Activated T-helper 1 cell treated with anti-CD3 and anti-CD28 coated beads, Interleukin-12 subunit alpha, Interleukin-12 subunit beta, Interleukin-2, Interleukin-4 antibody, amounts not matched to agents 30 ng/mL and 10 ng/mL and 1 ng/mL, durations not matched to agents 14 hours and 24 hours and 36 hours (primary cell): ENCODE results near the gene UBE2V1. TPM values are rescaled to one million over a fixed set of nuclear protein-coding genes. Genes with fewer than 3 reads are reported as not detected.
"Not testable (repeated sequence)": the region's sequence is repeated elsewhere in the genome, so short reads cannot be mapped to it uniquely, and the experiment has no call there.

Experiments
- DNase-seq: peaks from one replicate; pipeline ENCODE4 v3.0.0; 2021; ENCODE audit warnings: low spot score
- H3K27ac Mint-ChIP-seq: one replicate; pipeline ENCODE4 v1.8.0; 2021; ENCODE audit warnings: mild to moderate bottlenecking, mixed read lengths
- H3K27me3 Mint-ChIP-seq: one replicate; pipeline ENCODE4 v1.8.0; 2022; ENCODE audit warnings: mild to moderate bottlenecking, moderate library complexity, mixed read lengths; ENCODE audit not compliant: insufficient read depth
- H3K36me3 Mint-ChIP-seq: one replicate; pipeline ENCODE4 v1.8.0; 2021; ENCODE audit warnings: low read depth, mixed read lengths
- H3K4me1 Mint-ChIP-seq: one replicate; pipeline ENCODE4 v1.8.0; 2021; ENCODE audit warnings: low read depth, mixed read lengths
- H3K4me3 Mint-ChIP-seq: one replicate; pipeline ENCODE4 v1.8.0; 2021; ENCODE audit warnings: mild to moderate bottlenecking, moderate library complexity, mixed read lengths
- H3K9me3 Mint-ChIP-seq: one replicate; pipeline ENCODE4 v1.8.0; 2021; ENCODE audit warnings: mixed read lengths
- intact Hi-C: fragments of 100-400 bp; cut with micrococcal nuclease; formaldehyde crosslinking; loops from one replicate; pipeline ENCODE4 v1.15.1; 2024
- total RNA-seq: library from RNA; stranded (reverse); gene quantifications from 2 replicates; pipeline ENCODE4 v1.2.3, GENCODE V29; 2022

UBE2V1 gene
- total RNA-seq, 1 donor from 2014 or later: 170 TPM

- H3K27me3 Mint-ChIP-seq: no peaks in the 10 kb centered on the region
- H3K27ac Mint-ChIP-seq: no peak overlapping the region
- H3K4me3 Mint-ChIP-seq: no peak overlapping the region
- intact Hi-C loops: no loop called here
- no peaks in the 10 kb centered on the region for H3K9me3 Mint-ChIP-seq
- peaks cover 20% of the 10 kb centered on the region for H3K36me3 Mint-ChIP-seq
- peaks cover 62% of the 10 kb centered on the region for H3K4me1 Mint-ChIP-seq
- no peak for DNase-seq
Measured at GRCh38 chr20:50107086-50107660, 5.8 kb downstream of the UBE2V1 start.

GRCh38 chr20:50106669-50107068 lies 6.3 kb downstream of the UBE2V1 start:
- H3K27ac Mint-ChIP-seq, H3K27me3 Mint-ChIP-seq, intact Hi-C loops, H3K4me3 Mint-ChIP-seq, DNase-seq, H3K9me3 Mint-ChIP-seq: not testable (repeated sequence)
- peaks cover 57% of the 10 kb centered on the region for H3K4me1 Mint-ChIP-seq
- peaks cover 21% of the 10 kb centered on the region for H3K36me3 Mint-ChIP-seq

GRCh38 chr20:50103464-50104107 lies 9.4 kb downstream of the UBE2V1 start:
- Mint-ChIP-seq H3K27ac (peak overlapping the region; percentile 48), H3K4me1 (peaks cover 45% of the 10 kb centered on the region)
- not testable (repeated sequence) for DNase-seq

GRCh38 chr20:50102551-50102950 lies 10.4 kb downstream of the UBE2V1 start:
- H3K27ac Mint-ChIP-seq, H3K9me3 Mint-ChIP-seq, H3K4me3 Mint-ChIP-seq, intact Hi-C loops, DNase-seq, H3K27me3 Mint-ChIP-seq: not testable (repeated sequence)
- H3K36me3 Mint-ChIP-seq: peaks cover 15% of the 10 kb centered on the region
- peaks cover 35% of the 10 kb centered on the region for H3K4me1 Mint-ChIP-seq

More at GRCh38 chr20:50103464-50104107, 9.4 kb downstream of the UBE2V1 start:
- peaks cover 16% of the 10 kb centered on the region for H3K36me3 Mint-ChIP-seq
- H3K27me3 Mint-ChIP-seq, H3K9me3 Mint-ChIP-seq, H3K4me3 Mint-ChIP-seq, intact Hi-C loops: not testable (repeated sequence)

GRCh38 chr20:50101887-50102286 lies 11.1 kb downstream of the UBE2V1 start:
- H3K27me3 Mint-ChIP-seq: no peaks in the 10 kb centered on the region
- H3K36me3 Mint-ChIP-seq: peaks cover 16% of the 10 kb centered on the region
- DNase-seq: no peak
- H3K9me3 Mint-ChIP-seq: no peaks in the 10 kb centered on the region
- H3K27ac Mint-ChIP-seq: no peak overlapping the region
- peaks cover 29% of the 10 kb centered on the region for H3K4me1 Mint-ChIP-seq
- H3K4me3 Mint-ChIP-seq: no peak overlapping the region
- intact Hi-C loops: no loop called here

- H3K27ac Mint-ChIP-seq: no peak overlapping the region
- H3K27me3 Mint-ChIP-seq: no peaks in the 10 kb centered on the region
- peaks cover 21% of the 10 kb centered on the region for H3K36me3 Mint-ChIP-seq
- intact Hi-C loops: no loop called here
- peaks cover 29% of the 10 kb centered on the region for H3K4me1 Mint-ChIP-seq
- H3K4me3 Mint-ChIP-seq: no peak overlapping the region
- H3K9me3 Mint-ChIP-seq: no peaks in the 10 kb centered on the region
- no peak for DNase-seq
Measured at GRCh38 chr20:50101281-50101680, 11.7 kb downstream of the UBE2V1 start.

GRCh38 chr20:50100552-50100951 lies 12.4 kb downstream of the UBE2V1 start:
- H3K27ac Mint-ChIP-seq: no peak overlapping the region
- no peak for DNase-seq
- H3K4me3 Mint-ChIP-seq: no peak overlapping the region
- intact Hi-C loops: no loop called here
- no peaks in the 10 kb centered on the region for H3K27me3 Mint-ChIP-seq
- peaks cover 29% of the 10 kb centered on the region for H3K4me1 Mint-ChIP-seq
- peaks cover 26% of the 10 kb centered on the region for H3K36me3 Mint-ChIP-seq
- no peaks in the 10 kb centered on the region for H3K9me3 Mint-ChIP-seq

- H3K9me3 Mint-ChIP-seq: no peaks in the 10 kb centered on the region
- intact Hi-C loops: no loop called here
- peaks cover 29% of the 10 kb centered on the region for H3K4me1 Mint-ChIP-seq
- no peak for DNase-seq
- peaks cover 34% of the 10 kb centered on the region for H3K36me3 Mint-ChIP-seq
- no peak overlapping the region for H3K27ac Mint-ChIP-seq
- H3K27me3 Mint-ChIP-seq: no peaks in the 10 kb centered on the region
- H3K4me3 Mint-ChIP-seq: no peak overlapping the region
Measured at GRCh38 chr20:50099565-50099991, 13.4 kb downstream of the UBE2V1 start.

- Mint-ChIP-seq H3K4me1 (peaks cover 29% of the 10 kb centered on the region), H3K9me3 (no peaks in the 10 kb centered on the region), H3K27me3 (no peaks in the 10 kb centered on the region), H3K36me3 (peaks cover 38% of the 10 kb centered on the region), H3K4me3 (no peak overlapping the region), H3K27ac (no peak overlapping the region)
- intact Hi-C loops: no loop called here
- no peak for DNase-seq
Measured at GRCh38 chr20:50099113-50099512, 13.8 kb downstream of the UBE2V1 start.

GRCh38 chr20:50098259-50098658 lies 14.7 kb downstream of the UBE2V1 start:
- Mint-ChIP-seq H3K4me1 (peaks cover 22% of the 10 kb centered on the region), H3K27me3 (no peaks in the 10 kb centered on the region), H3K27ac (no peak overlapping the region), H3K4me3 (no peak overlapping the region), H3K9me3 (no peaks in the 10 kb centered on the region), H3K36me3 (peaks cover 41% of the 10 kb centered on the region)
- no peak for DNase-seq
- intact Hi-C loops: no loop called here

GRCh38 chr20:50097843-50098242 lies 15.1 kb downstream of the UBE2V1 start:
- H3K27ac Mint-ChIP-seq: no peak overlapping the region

GRCh38 chr20:50096237-50096636 lies 16.7 kb downstream of the UBE2V1 start:
- no peaks in the 10 kb centered on the region for H3K9me3 Mint-ChIP-seq
- H3K27ac Mint-ChIP-seq: no peak overlapping the region
- no peaks in the 10 kb centered on the region for H3K27me3 Mint-ChIP-seq
- no peak for DNase-seq
- intact Hi-C loops: no loop called here
- H3K36me3 Mint-ChIP-seq: peaks cover 38% of the 10 kb centered on the region
- no peak overlapping the region for H3K4me3 Mint-ChIP-seq
- peaks cover 23% of the 10 kb centered on the region for H3K4me1 Mint-ChIP-seq

More at GRCh38 chr20:50097843-50098242, 15.1 kb downstream of the UBE2V1 start:
- Mint-ChIP-seq H3K4me1 (peaks cover 22% of the 10 kb centered on the region), H3K27me3 (no peaks in the 10 kb centered on the region), H3K36me3 (peaks cover 44% of the 10 kb centered on the region), H3K4me3 (no peak overlapping the region), H3K9me3 (no peaks in the 10 kb centered on the region)
- DNase-seq: no peak
- intact Hi-C loops: no loop called here

GRCh38 chr20:50095476-50096078 lies 17.4 kb downstream of the UBE2V1 start:
- intact Hi-C loops: no loop called here
- peaks cover 20% of the 10 kb centered on the region for H3K4me1 Mint-ChIP-seq
- no peak for DNase-seq
- H3K36me3 Mint-ChIP-seq: peaks cover 38% of the 10 kb centered on the region
- H3K9me3 Mint-ChIP-seq: no peaks in the 10 kb centered on the region
- no peak overlapping the region for H3K27ac Mint-ChIP-seq
- H3K27me3 Mint-ChIP-seq: no peaks in the 10 kb centered on the region
- H3K4me3 Mint-ChIP-seq: no peak overlapping the region
